Measurements from ENCODE around the gene ACBD4.

DNA sequence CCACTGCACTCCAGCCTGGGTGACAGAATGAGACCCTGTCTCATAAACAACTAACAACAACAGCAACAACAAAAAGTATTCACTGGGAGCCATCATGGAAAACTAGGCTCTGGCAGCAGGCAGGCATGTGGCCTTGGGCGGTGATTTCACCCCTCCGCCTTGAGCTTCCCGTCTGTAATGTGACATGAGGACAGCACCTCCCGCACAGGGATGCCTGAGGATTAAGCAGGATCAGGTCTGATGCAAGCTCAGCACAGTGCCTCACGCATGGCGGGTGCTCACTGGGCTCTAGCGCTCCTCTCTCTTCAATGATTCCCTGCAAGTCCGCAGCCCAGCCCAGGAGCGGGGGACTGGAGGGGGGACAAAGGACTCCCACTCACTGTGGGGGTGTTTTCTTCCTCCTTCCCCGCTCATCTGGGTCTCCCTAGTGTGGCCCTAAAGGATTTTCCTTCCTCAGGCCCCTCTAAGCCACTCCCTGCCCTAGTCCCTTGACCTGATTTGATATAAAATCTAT, 6.0 kb upstream of the ACBD4 start:
- TF ChIP-seq, protein P1, sequence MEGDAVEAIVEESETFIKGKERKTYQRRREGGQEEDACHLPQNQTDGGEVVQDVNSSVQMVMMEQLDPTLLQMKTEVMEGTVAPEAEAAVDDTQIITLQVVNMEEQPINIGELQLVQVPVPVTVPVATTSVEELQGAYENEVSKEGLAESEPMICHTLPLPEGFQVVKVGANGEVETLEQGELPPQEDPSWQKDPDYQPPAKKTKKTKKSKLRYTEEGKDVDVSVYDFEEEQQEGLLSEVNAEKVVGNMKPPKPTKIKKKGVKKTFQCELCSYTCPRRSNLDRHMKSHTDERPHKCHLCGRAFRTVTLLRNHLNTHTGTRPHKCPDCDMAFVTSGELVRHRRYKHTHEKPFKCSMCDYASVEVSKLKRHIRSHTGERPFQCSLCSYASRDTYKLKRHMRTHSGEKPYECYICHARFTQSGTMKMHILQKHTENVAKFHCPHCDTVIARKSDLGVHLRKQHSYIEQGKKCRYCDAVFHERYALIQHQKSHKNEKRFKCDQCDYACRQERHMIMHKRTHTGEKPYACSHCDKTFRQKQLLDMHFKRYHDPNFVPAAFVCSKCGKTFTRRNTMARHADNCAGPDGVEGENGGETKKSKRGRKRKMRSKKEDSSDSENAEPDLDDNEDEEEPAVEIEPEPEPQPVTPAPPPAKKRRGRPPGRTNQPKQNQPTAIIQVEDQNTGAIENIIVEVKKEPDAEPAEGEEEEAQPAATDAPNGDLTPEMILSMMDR (IDR thresholded peaks at IDR 0.05) = no peak
- TF ChIP-seq POLR2A (IDR thresholded peaks at IDR 0.05) (no peak), POLR2AphosphoS5 (IDR thresholded peaks at IDR 0.05) (no peak)

Data from prostate gland (tissue), 2 donors.